GM20431 (cell line): ENCODE measurements around the gene CAGE1.
"Not testable (repeated sequence)": the region's sequence is repeated elsewhere in the genome, so short reads cannot be mapped to it uniquely, and the experiment has no call there.

Experiments used
- in situ Hi-C: fragments of 300-500 bp; cut with MseI, MboI; formaldehyde crosslinking; loops from one replicate; pipeline ENCODE4 v1.15.0; 2020; ENCODE audit warnings: low sequenced_read_pairs; ENCODE audit not compliant: unreplicated experiment

Gene CAGE1

DNA sequence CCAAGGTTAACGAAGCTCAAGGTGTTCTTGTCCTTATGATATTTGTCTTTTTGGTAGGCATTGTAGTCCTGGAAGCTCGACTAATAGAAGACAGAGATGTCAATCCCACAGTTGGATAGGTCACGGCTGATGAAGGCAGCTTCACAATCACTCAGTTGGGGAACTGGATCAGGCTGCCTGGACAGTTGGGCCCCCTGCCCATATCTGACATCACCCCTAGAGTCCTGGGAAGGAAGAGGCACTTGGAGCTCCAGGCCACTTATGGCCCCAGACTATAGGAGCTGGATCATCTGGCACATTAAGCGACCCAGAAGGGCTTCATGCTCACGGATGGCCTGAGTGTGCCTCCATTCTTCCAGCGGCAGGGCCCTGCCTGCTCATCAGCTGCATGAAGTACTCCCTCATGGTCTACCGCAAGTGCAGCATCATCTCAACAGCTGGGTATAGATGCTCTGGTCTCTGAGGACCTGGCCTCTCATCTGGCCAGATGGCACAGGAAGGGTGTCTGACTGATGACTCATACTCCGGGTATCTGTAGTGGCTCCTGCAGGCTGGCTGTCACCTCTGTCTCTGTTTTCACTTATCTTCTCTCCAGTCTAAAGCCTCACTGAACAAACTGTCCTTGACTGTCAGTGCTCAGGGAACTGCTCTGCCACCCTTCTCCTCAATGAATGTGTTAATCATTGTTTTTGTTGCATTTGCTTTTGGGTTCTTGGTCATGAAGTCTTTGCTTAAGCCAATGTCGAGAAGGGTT is 47.4 kb downstream of the CAGE1 start:
- in situ Hi-C loops, result no loop called here

DNA sequence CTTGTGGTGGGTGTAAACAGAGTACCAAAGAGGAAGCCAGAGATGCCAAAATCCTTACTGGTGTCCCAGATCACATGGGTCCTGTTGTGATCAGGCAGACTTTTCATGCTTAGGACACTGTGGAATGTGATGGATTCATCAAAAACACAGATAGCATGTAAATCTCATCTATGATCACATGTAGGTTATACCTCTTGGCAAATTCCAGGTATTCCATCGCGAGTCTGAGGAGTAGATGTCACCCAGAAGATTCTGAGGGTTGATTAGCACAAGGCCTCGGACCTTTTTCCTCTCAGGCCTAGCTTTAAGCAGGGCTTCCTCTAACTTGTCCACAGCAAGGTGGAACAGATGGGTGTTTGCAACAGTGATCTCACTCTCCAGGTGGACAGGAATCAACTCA is 48.3 kb downstream of the CAGE1 start:
- in situ Hi-C loops, result no loop called here

DNA sequence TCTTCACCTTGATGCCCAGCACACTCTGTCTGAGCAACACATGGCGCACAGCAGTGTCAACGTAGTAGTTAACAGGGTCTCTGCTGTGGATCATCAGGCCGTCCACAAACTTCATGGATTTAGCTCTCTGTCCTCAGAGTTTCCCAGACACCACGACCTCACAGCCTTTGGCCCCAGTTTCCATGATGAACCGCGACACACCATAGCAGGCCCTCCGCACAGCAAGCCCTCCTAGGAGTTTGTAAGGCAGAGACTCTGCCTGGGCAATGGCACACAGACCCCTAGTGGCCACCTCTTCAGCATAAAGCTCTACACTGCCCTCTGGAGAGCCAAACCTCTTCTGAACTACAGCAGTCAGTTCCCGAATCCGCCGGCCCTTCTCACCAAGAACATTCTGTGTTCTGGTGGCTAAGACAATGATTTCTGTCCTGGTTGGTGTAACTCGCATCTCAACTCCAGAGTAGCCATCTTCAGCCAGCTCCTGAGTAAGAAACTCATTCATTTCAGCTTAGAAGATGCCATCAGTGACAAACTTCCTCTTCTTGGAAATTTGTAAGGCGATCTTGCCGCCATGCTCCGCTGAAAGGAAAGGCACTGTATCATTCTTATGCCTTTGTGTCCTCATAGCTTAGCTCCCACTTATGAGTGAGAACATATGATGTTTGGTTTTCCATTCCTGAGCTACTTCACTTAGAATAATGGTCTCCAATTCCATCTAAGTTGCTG is 50.4 kb downstream of the CAGE1 start:
- in situ Hi-C loops, result not testable (repeated sequence)

DNA sequence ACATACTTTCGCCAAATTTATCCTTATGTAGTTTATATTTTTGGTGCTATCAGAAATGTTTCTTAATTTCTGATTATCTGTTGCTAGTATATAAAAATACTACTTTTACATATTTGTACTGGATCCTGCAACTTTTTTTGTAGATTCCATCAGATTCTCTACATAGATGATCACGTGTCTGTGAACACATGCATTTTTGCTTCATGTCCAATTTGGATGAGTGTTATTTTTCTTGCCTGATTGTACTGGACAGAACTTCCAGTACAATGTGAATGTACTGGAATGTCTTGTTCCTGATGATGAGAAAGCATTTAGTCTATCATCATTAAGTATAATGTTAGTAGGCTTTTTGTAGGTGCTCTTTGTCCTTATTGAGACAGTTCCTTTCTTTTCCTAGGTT is 51.5 kb downstream of the CAGE1 start:
- in situ Hi-C loops, result no loop called here

DNA sequence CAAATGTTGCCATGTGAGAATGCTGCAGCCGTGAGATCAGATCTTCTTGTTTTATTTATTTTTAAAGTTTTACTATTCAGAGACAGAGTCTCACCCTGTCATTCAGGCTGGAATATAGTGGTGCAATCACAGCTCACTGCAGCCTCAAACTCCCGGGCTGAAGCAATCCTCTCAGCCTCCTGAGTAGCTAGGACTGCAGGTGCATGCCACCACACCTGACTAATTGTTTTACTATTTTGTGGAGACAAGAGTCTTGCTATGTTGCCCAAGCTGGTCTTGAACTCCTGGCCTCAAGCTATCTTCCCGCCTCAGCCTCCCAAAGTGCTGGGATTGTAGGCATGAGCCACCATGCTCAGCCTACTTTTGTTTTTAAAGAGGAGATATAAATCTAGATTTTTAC is 54.0 kb downstream of the CAGE1 start:
- in situ Hi-C loops, result no loop called here

DNA sequence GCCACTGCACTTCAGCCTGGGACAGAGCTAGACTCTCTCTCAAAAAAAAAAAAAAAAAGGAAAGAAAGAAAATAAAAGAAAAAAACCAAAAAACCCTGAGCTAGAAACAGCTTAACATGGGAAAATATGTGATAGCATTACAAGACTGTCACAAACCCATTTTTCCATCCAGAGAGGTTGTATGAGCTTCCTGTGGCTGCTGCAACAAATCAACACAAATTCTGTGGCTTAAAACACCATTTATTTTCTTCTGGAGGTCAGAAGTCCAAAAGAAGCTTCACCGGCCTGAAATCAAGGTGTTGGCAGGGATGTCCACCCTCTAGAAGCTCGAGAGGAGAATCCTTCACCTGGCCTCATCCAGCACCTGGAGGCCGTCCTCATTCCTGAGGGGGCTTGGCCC is 54.9 kb downstream of the CAGE1 start:
- in situ Hi-C loops, result no loop called here

DNA sequence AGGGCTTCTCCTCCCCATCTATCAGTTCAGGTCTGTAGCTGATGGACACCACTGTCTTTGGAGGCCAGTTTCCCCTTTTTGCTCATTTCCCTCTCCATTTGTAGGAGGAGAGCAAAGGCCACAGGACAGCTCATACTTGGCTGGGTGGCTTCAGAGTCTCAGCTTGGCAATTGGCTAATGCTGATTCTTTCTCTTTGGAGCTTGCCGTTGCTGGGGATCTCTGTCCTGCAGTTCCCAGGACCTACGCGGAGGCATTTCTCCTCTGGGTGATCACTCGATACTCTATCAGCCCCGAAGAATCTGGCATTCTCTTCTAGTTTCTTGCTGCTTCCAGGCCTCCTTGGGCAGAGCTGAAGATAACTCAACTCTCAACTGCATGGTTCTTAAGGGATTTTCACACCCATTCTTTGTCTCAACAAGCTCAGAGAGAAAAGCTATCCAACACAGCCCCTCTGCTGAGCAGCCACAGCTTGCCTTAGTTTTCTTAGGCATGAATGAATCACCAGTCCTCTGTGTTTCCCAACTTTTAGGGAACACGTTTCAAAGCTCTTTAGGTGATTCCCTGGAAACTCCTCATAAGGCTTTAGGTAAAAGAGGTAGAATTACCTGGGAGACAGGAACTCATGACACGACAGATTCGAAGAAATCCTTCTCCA is 57.3 kb downstream of the CAGE1 start:
- in situ Hi-C loops, result no loop called here

DNA sequence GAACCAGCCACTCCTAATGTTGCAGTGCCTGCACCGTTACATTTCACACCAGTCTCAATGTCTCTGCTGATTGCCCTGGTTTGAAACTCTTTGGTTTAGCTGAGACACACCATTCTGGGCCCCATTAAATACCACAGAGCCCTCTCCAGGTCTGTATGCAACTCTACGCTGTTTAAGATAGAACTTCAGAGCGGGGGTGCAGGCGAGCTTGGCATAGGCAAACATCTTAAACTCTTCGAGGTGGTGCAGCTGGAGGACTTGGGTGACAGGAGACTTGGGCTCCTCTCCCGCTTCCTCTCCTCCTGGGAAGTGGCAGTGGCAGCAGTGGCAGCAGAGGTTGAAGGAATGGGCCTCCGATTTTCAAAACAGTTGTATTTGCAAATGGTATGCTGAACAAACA is 58.1 kb downstream of the CAGE1 start:
- in situ Hi-C loops, result no loop called here

DNA sequence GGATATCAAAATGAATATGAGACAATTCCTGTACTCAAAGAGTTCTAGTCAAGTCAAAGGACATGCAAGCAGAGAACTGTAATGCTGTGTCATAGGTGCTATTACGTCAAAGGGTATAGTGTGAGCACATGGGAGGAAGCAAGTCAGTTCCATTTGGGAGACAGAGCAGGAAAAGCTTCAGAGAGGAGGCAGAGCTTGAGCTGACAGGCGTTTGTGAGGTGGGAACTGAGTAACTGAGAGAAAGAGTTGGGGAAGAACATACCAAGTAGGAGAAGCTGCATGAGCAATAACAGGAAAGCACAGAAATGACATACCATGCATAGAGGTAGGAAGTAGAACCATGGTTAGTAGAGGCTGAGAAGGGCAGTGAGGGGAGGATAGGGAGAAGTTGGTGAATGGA is 61.3 kb downstream of the CAGE1 start:
- in situ Hi-C loops, result no loop called here

DNA sequence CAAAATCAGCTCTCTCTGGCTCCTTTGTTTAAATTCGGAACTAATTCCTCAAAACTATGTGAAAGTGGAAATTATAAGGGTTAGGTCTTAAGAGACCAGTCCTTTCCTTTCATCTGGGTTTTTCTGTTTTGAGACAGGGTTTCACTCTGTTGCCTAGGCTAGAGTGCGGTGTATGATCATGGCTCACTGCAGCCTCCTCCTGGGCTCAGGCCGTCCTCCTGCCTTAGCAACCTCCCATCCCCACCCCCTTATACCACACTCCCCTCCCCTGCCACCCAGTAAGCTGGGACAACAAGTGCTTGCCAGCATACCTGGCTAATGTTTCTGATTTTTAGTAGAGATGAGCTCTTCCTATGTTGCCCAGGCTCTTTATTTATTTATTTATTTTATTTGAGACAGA is 63.8 kb downstream of the CAGE1 start:
- in situ Hi-C loops, result no loop called here

DNA sequence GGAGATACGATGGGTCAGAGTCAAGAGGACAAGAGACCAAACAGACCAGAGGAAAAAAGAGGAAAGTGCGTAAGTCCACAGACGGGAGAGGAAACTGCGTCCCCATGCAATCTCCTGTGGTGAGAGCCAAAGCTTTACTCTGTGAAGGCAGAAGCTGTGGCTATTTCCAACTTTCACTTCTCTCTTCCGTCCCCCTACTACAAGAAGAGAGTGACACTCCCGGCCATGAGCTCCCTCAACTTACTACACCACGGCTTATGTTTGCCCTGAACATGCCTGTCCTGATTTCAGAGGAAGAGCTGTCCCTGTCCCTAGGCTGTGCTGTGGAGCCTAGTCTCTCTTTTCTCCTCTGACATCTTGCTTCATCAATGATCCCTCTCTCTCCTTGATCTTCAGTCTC is 65.0 kb downstream of the CAGE1 start:
- in situ Hi-C loops, result no loop called here

DNA sequence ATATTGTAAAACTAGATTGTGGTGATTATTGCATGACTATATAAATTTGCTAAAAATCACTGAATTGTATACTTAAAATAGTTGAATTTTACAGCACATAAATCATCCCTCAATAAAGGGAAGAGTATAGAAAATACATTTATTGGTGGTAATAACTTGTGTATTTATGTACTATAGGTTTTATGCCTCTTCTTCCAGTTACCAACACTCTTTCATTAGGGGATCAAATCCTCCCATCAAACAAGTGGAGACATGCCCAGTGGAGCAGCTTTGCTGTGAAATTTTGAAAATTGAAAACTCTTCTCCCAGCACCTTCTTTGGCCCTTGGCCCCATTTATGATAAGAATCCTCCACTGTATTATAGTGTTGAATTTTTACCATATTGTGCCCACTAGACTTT is 66.5 kb downstream of the CAGE1 start:
- in situ Hi-C loops, result no loop called here

DNA sequence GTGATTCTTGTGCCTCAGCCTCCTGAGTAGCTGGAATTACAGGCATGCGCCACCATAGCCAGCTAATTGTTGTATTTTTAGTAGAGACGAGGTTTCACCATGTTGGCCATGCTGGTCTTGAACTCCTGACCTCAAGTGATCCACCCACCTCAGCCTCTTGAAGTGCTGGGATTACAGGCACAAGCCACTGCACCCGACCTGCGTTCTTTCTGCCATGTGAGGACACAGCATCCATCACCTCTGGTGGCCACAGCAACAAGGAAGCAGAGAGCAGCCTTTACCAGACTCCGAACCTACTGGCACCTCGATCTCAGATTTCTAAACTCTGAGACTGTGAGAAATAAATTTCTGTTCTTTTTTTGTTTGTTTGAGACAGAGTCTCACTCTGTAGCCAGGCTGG is 67.7 kb downstream of the CAGE1 start:
- in situ Hi-C loops, result not testable (repeated sequence)

DNA sequence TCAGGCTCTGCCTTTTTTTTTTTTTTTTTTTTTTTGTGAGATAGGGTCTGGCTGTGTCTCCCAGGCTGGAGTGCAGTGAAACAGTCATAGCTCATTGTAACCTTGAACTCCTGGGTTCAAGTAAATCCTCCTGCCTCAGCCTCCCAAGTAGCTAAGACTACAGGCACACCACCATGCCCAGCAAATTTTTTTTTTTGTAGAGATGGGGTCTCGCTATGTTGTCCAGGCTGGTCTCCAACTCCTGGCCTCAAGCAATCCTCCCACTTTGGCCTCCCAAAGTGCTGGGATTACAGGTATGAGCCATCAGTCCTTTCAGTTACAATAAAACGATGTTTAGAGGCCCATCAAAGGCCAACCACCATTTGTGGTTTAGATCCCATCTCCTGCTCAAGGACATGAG is 70.1 kb downstream of the CAGE1 start:
- in situ Hi-C loops, result not testable (repeated sequence)

DNA sequence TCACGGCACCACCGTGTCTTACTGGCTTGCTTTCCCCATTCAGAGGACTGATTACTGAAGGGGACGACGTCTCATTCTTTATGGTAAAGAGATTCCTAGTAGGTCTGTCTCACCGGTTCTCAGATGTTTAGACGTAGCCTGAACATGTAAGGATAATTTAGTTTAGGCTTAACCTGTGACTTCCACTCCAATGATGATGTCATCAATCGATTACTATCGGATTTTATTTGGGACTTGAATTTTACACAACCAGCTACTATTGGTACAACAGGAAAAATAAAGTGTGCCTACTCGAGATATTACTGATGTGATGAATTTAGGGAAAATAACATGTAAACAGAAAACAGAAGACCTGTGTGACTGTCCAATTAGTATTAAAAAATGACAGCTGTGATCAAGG is 72.0 kb downstream of the CAGE1 start:
- in situ Hi-C loops, result no loop called here

DNA sequence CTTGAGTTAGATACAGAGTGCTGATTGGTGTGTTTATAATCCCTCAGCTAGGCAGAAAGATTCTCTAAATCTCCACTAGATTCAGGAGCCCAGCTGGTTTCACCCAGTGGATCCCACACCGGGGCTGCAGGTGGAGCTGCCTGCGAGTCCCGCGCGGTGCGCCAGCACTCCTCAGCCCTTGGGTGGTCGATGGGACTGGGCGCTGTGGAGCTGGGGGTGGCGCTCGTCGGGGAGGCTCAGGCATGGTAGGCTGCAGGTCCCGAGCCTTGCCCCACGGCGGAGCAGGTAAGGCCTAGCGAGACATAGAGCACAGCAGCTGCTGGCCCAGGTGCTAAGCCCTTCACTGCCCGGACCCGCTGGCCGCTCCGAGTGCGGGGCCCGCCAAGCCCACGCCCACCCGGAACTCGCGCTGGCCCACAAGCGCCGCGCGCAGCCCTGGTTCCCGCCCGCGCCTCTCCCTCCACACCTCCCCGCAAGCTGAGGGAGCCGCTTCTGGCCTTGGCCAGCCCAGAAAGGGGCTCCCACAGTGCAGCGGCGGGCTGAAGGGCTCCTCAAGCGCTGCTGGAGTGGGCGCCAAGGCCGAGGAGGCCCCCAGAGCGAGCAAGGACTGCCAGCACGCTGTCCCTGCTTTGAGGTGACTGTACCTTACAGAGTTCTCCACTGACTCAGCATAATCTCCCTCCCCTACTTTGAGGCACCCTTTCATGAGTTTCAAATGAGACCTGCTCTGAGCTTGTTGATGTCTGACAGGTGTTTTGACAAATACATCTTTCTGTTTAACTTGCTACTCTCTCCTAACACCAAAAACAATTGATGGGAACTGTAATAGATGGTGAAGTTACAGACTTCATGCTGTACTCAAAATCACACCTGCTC is 72.6 kb downstream of the CAGE1 start:
- in situ Hi-C loops, result no loop called here

DNA sequence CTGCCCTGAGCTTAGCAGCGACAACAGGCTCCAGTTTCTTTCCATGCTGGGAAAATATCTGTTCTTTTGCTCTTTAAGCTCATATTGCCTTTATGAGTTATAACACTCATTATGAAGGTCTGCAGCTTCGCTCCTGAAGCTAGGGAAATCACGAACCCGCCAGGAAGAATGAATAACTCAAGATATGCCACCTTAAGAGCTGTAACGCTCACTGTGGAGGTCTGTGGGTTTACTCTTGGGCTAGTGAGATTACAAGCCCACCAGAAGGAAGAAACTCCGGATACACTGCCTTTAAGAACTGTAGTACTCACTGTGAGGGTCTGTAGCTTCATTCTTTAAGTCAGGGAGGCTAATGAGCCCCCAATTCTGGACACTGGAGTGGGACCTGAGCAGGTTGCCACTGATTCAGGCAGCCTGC is 73.6 kb downstream of the CAGE1 start:
- in situ Hi-C loops, result no loop called here

DNA sequence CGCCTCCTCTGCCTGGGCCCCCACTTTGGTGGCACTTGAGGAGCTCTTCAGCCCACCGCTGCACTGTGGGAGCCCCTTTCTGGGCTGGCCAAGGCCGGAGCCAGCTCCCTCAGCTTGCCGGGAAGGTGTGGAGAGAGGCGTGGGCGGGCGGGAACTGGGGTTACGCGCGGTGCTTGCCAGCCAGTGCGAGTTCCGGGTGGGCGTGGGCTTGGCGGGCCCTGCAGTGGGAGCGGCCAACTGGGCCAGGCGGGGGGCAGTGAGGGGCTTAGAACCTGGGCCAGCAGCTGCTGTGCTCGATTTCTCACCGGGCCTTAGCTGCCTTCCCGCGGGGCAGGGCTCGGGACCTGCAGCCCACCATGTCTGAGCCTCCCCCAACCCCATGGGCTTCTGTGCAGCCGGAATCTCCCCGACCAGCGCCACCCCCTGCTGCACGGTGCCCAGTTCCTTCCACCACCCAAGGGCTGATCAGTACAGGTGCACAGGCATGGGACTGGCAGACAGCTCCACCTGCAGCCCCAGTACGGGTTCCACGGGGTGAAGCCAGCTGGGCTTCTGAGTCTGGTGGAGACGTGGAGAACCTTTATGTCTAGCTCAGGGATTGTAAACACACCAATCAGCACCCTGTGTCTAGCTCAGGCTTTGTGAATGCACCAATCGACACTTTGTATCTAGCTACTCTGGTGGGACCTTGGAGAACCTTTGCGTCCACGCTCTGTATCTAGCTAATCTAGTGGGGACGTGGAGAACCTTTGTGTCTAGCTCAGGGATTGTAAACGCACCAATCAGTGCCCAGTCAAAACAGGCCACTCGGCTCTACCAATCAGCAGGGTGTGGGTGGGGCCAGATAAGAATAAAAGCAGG is 74.2 kb downstream of the CAGE1 start:
- in situ Hi-C loops, result not testable (repeated sequence)

DNA sequence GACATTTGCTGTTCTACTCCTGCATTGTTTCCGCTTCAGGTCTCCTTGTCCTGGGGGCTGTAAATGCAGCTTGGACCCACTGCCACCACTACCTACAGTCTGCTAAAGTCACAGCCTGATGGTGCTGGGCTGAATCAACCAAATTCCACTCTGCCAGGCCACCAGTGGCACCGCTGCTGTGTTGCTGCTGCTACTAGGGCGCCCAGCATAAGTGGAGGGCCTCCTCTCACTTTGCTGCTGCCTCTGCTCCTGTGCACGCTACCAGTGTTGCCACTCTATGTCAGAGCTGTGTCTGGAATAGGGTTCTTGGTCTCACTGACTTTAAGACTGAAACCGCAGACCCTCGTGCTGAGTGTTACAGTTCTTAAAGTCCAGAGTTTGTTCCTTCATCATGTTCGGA is 75.1 kb downstream of the CAGE1 start:
- in situ Hi-C loops, result no loop called here
